Uterus (tissue), 2 donors: ENCODE data around the gene TNFAIP6.

Experiments used
- POLR2A ChIP-seq, 2 donors: fragments of 450-650 bp; IDR thresholded peaks; one replicate each; pipeline ENCODE4 v1.6.1; 2016; ENCODE audit warnings: antibody characterized with exemption in 2 of 2, mild to moderate bottlenecking in 1 of 2, moderate library complexity in 1 of 2
- TF ChIP-seq, protein P1 (sequence below), 4 experiments: fragments of 200-600 bp in 2 of 4; fragments of 450-650 bp in 2 of 4; sonication (generic) in 2 of 4; IDR thresholded peaks; one replicate each; pipeline ENCODE4 v1.5.1; 2016 to 2019; ENCODE audit warnings: antibody characterized with exemption in 4 of 4, mild to moderate bottlenecking in 2 of 4, moderate library complexity in 1 of 4

- TF ChIP-seq, protein P1, sequence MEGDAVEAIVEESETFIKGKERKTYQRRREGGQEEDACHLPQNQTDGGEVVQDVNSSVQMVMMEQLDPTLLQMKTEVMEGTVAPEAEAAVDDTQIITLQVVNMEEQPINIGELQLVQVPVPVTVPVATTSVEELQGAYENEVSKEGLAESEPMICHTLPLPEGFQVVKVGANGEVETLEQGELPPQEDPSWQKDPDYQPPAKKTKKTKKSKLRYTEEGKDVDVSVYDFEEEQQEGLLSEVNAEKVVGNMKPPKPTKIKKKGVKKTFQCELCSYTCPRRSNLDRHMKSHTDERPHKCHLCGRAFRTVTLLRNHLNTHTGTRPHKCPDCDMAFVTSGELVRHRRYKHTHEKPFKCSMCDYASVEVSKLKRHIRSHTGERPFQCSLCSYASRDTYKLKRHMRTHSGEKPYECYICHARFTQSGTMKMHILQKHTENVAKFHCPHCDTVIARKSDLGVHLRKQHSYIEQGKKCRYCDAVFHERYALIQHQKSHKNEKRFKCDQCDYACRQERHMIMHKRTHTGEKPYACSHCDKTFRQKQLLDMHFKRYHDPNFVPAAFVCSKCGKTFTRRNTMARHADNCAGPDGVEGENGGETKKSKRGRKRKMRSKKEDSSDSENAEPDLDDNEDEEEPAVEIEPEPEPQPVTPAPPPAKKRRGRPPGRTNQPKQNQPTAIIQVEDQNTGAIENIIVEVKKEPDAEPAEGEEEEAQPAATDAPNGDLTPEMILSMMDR (IDR thresholded peaks at IDR 0.05), result no peak
- no peak for TF ChIP-seq POLR2A (IDR thresholded peaks at IDR 0.05)
Measured at GRCh38 chr2:151395509-151396374, 38.4 kb downstream of the TNFAIP6 start.
